GM18520 (cell line): ENCODE data around the gene EXOC3L1.

Source experiments
- ATAC-seq: cut with Tn5 transposase; IDR thresholded peaks from one replicate; pipeline ENCODE4 v1.9.1; 2021; ENCODE audit not compliant: unreplicated experiment

The EXOC3L1 gene

GRCh38 chr16:67199011-67199807 is 9.3 kb upstream of the EXOC3L1 start, which contains the start of gene ELMO3:
ELMO3 (plus strand) TSS chr16:67199131; CDS start chr16:67199327, 196 bp downstream.
- no peak for ATAC-seq

- ATAC-seq: no peak
These were observed 8.3 kb upstream of the EXOC3L1 start for GRCh38 chr16:67198238-67198734.

GRCh38 chr16:67197704-67198103 is 7.8 kb upstream of the EXOC3L1 start:
- no peak for ATAC-seq

GRCh38 chr16:67196881-67197280 is 6.9 kb upstream of the EXOC3L1 start:
- no peak for ATAC-seq

GRCh38 chr16:67195676-67196075 is 5.7 kb upstream of the EXOC3L1 start:
- ATAC-seq: no peak

GRCh38 chr16:67194260-67194659 is 4.3 kb upstream of the EXOC3L1 start:
- ATAC-seq: no peak

GRCh38 chr16:67193536-67193935 is 3.6 kb upstream of the EXOC3L1 start:
- ATAC-seq: no peak

- no peak for ATAC-seq
These were observed 2.9 kb upstream of the EXOC3L1 start for GRCh38 chr16:67192781-67193361.

GRCh38 chr16:67191995-67192681 is 2.2 kb upstream of the EXOC3L1 start, which contains the start of gene E2F4:
E2F4 (plus strand) TSS chr16:67192155; CDS start chr16:67192228, 73 bp downstream.
- peak; percentile 88 for ATAC-seq

- no peak for ATAC-seq
These were observed 1.6 kb upstream of the EXOC3L1 start for GRCh38 chr16:67191411-67191994.

- no peak for ATAC-seq
These were observed 788 bp upstream of the EXOC3L1 start for GRCh38 chr16:67190448-67191399.

- no peak for ATAC-seq
These were observed 1.1 kb downstream of the EXOC3L1 start for GRCh38 chr16:67188798-67189197.

GRCh38 chr16:67188323-67188722 is 1.6 kb downstream of the EXOC3L1 start:
- no peak for ATAC-seq

- no peak for ATAC-seq
These were observed 2.6 kb downstream of the EXOC3L1 start for GRCh38 chr16:67187175-67187890.

GRCh38 chr16:67186550-67186950 is 3.4 kb downstream of the EXOC3L1 start:
- no peak for ATAC-seq

GRCh38 chr16:67185651-67186134 is 4.2 kb downstream of the EXOC3L1 start:
- no peak for ATAC-seq

- ATAC-seq: no peak
These were observed 4.8 kb downstream of the EXOC3L1 start for GRCh38 chr16:67184995-67185650.

- no peak for ATAC-seq
These were observed 5.4 kb downstream of the EXOC3L1 start for GRCh38 chr16:67184453-67184994.
